Parathyroid adenoma (tissue), 2 donors: ENCODE data around the gene ADARB2.

ENCODE experiments used
- H2AFZ ChIP-seq: fragments of 300-600 bp; sonication (generic); one replicate; pipeline ENCODE4 v1.7.0; 2017; ENCODE audit warnings: antibody characterized with exemption, mild to moderate bottlenecking
- H3K27ac ChIP-seq: fragments of 300-600 bp; sonication (generic); one replicate; pipeline ENCODE4 v1.7.0; 2017
- H3K27me3 ChIP-seq: fragments of 300-600 bp; sonication (generic); one replicate; pipeline ENCODE4 v1.7.0; 2017; ENCODE audit warnings: low read length; ENCODE audit not compliant: control insufficient read depth, insufficient read depth
- H3K36me3 ChIP-seq: fragments of 300-600 bp; sonication (generic); one replicate; pipeline ENCODE4 v1.7.0; 2017; ENCODE audit warnings: low read length; ENCODE audit not compliant: control insufficient read depth, insufficient read depth
- H3K4me1 ChIP-seq: fragments of 300-600 bp; sonication (generic); one replicate; pipeline ENCODE4 v1.7.0; 2017; ENCODE audit warnings: control low read depth
- H3K4me2 ChIP-seq: fragments of 300-600 bp; sonication (generic); one replicate; pipeline ENCODE4 v1.7.0; 2017; ENCODE audit warnings: low read length
- H3K4me3 ChIP-seq: fragments of 300-600 bp; sonication (generic); one replicate; pipeline ENCODE4 v1.7.0; 2017; ENCODE audit warnings: low read depth, low read length
- H3K79me2 ChIP-seq: fragments of 300-600 bp; sonication (generic); one replicate; pipeline ENCODE4 v1.7.0; 2017; ENCODE audit warnings: control low read depth
- H3K9ac ChIP-seq: fragments of 300-600 bp; sonication (generic); one replicate; pipeline ENCODE4 v1.7.0; 2017; ENCODE audit warnings: mild to moderate bottlenecking
- H3K9me3 ChIP-seq: fragments of 300-600 bp; sonication (generic); one replicate; pipeline ENCODE4 v1.7.0; 2017; ENCODE audit warnings: low read length; ENCODE audit not compliant: control insufficient read depth
- TF ChIP-seq, protein P1 (sequence below): fragments of 300-600 bp; sonication (generic); IDR thresholded peaks from one replicate; pipeline ENCODE4 v1.7.0; 2017; ENCODE audit warnings: antibody characterized with exemption, mild to moderate bottlenecking
- donor health status: primary hyperparathyroidism.

Gene ADARB2

DNA sequence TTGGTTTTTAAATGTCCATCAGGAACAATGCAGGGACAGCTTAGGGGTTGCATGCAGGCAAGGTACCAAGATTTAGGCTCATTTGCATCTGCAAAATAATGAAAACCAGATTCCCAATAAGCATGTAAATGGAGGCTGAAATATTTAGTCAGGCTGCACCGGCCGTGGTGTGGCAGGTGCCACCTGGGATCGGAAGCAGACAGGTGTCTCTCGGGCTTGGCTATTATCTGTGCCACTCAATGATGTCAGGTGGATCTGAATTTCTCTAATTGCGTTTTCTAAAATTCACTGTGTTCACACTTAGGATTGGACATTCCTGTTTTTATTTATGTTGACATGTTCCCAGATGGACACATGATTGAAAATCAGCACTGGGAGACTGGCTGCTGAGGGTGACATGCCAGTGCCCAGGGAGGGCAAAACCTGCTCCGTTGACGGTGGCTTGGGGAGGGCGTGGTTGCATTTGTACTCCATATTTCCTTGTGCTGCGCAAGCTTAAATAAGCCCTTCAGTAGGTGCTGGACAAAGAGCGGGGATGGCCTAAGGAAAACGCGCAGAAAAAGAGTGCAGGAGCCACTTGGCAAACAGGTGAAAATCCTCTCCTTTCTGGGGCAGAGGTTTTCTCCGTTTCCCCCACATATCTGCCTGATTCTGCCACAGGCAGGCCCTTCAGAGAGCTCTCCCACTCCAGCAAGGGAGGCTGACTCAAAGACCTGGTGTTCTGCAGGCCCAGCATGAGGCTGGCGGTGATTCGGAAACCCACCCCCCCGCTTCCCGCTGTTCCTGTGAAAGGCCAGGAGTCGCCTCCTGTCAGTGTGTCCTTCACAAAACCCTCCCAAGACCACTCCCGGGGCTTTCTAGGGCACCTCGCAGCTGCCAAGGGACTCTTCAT lies 538.6 kb downstream of the ADARB2 start:
- Histone ChIP-seq H3K36me3 (no peaks in the 10 kb centered on the region), H3K4me1 (no peaks in the 10 kb centered on the region), H3K27ac (no peak overlapping the region), H2AFZ (no peak overlapping the region), H3K27me3 (no peaks in the 10 kb centered on the region), H3K4me3 (no peak overlapping the region), H3K79me2 (no peaks in the 10 kb centered on the region), H3K9ac (no peak overlapping the region), H3K4me2 (no peak overlapping the region), H3K9me3 (no peaks in the 10 kb centered on the region)
- TF ChIP-seq, protein P1, sequence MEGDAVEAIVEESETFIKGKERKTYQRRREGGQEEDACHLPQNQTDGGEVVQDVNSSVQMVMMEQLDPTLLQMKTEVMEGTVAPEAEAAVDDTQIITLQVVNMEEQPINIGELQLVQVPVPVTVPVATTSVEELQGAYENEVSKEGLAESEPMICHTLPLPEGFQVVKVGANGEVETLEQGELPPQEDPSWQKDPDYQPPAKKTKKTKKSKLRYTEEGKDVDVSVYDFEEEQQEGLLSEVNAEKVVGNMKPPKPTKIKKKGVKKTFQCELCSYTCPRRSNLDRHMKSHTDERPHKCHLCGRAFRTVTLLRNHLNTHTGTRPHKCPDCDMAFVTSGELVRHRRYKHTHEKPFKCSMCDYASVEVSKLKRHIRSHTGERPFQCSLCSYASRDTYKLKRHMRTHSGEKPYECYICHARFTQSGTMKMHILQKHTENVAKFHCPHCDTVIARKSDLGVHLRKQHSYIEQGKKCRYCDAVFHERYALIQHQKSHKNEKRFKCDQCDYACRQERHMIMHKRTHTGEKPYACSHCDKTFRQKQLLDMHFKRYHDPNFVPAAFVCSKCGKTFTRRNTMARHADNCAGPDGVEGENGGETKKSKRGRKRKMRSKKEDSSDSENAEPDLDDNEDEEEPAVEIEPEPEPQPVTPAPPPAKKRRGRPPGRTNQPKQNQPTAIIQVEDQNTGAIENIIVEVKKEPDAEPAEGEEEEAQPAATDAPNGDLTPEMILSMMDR: no peak

DNA sequence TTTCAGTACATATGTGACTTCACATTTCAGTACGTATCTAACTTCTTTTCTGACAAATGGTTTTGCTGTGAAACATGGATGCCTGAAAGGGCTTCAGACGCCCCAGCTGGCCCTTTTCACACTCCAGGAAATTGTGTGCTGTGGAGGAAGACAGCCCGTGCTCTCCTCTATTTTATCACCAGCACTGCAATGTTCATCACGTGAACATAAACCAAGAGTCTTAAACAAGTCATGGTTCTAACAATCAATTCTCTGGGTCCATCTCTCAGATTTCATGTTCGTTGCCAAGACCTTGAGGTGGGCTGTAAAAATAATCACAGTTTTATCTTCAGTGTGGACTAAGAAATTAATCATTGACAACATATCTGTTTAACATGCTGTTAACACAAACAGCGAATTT lies 539.9 kb downstream of the ADARB2 start:
- TF ChIP-seq, protein P1: no peak
- Histone ChIP-seq H3K9me3 (no peaks in the 10 kb centered on the region), H3K9ac (no peak overlapping the region), H3K4me2 (no peak overlapping the region), H3K79me2 (no peaks in the 10 kb centered on the region), H3K27ac (no peak overlapping the region), H3K4me3 (no peak overlapping the region), H2AFZ (no peak overlapping the region), H3K27me3 (no peaks in the 10 kb centered on the region), H3K4me1 (no peaks in the 10 kb centered on the region), H3K36me3 (no peaks in the 10 kb centered on the region)

DNA sequence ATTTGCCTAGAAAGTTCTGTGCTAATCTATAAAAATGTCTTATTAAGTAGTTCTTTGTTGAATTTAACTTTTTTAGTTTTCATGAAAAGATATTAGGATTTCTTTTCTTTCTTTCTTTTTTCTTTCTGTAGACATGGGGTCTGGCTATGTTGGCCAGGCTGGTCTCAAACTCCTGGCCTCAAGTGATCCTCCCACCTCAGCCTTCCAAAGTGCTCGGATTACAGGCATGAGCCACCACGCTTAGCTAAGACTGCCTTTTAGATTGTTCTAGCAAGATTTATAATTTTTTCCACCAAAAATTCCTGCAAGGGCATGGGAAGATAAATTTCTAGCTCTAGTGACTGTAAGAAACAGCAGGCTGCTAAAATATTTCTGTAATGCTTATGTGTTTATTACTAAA lies 540.7 kb downstream of the ADARB2 start:
- H3K27ac ChIP-seq: no peak overlapping the region
- no peak overlapping the region for H3K4me2 ChIP-seq
- H3K36me3 ChIP-seq: no peaks in the 10 kb centered on the region
- no peaks in the 10 kb centered on the region for H3K9me3 ChIP-seq
- TF ChIP-seq, protein P1: no peak
- no peak overlapping the region for H3K9ac ChIP-seq
- H3K79me2 ChIP-seq: no peaks in the 10 kb centered on the region
- no peaks in the 10 kb centered on the region for H3K27me3 ChIP-seq
- H3K4me1 ChIP-seq: no peaks in the 10 kb centered on the region
- H2AFZ ChIP-seq: no peak overlapping the region
- no peak overlapping the region for H3K4me3 ChIP-seq

DNA sequence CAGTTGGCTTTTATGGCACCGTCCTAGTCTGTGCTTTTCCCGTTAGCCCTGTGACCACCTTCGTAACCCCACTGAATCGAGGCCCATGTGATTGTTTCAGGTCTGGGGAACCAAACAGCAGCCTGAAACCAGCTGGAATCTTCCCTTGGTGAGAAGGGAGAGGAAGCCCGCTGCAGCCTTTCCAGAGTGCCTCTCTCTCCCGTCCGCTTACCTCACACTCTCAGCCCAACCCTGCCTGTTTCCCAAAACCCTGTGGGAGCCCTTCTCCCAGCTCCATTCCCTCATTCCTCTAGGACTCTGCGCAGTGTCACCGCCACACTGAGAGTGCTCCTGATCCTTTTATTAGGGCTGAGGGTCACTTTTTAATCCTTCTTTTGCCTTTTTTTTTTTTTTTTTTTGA lies 541.5 kb downstream of the ADARB2 start:
- Histone ChIP-seq H3K4me2 (no peak overlapping the region), H3K27ac (no peak overlapping the region), H3K36me3 (no peaks in the 10 kb centered on the region), H3K4me1 (no peaks in the 10 kb centered on the region), H3K79me2 (no peaks in the 10 kb centered on the region), H3K9ac (no peak overlapping the region), H3K9me3 (no peaks in the 10 kb centered on the region), H2AFZ (no peak overlapping the region), H3K27me3 (no peaks in the 10 kb centered on the region), H3K4me3 (no peak overlapping the region)
- TF ChIP-seq, protein P1: no peak

DNA sequence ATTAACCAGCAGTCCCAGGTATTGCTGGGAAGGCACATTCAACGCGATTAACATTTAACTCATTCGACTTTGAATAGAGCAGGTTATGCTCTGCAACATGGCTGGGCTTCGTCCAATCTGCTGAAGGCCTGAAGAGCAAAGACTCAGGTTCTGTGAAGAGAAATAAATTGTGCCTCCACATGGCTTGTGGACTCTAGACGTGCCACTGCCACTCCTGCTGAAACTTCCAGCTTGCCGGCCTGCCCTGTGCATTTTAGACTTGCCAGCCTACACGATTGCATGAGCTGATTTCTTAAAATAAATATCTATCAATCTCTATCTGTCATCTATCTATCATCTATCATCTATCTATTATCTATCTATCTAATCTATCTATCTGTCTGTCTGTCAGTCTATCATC lies 543.2 kb downstream of the ADARB2 start:
- no peak overlapping the region for H3K4me3 ChIP-seq
- no peak overlapping the region for H3K27ac ChIP-seq
- no peak overlapping the region for H3K4me2 ChIP-seq
- no peaks in the 10 kb centered on the region for H3K4me1 ChIP-seq
- H3K36me3 ChIP-seq: no peaks in the 10 kb centered on the region
- TF ChIP-seq, protein P1: no peak
- no peak overlapping the region for H3K9ac ChIP-seq
- no peak overlapping the region for H2AFZ ChIP-seq
- no peaks in the 10 kb centered on the region for H3K79me2 ChIP-seq
- no peaks in the 10 kb centered on the region for H3K9me3 ChIP-seq
- no peaks in the 10 kb centered on the region for H3K27me3 ChIP-seq
